Breast epithelium (tissue), 4 donors: Measurements from ENCODE around the gene CATSPERB. TPM values are rescaled to one million over a fixed set of nuclear protein-coding genes. Genes with fewer than 3 reads are reported as not detected.
A peak's percentile ranks its signal among the peaks of the same experiment; 100 is the strongest.

Experiments used
- DNase-seq, 2 donors: peaks; one replicate each; pipeline ENCODE4 v3.0.0-alpha.2; 2019; ENCODE audit warnings: low spot score in 2 of 2
- H3K27ac ChIP-seq, 2 donors: fragments of 200-600 bp; sonication (generic) in 1 of 2; one replicate each; pipeline ENCODE4 v1.5.1; 2016 to 2019; ENCODE audit warnings: mild to moderate bottlenecking in 1 of 2
- H3K27me3 ChIP-seq, 2 donors: fragments of 200-600 bp; sonication (generic) in 1 of 2; one replicate each; pipeline versions ENCODE4 v1.5.1 to v1.6.0; 2017 to 2019; ENCODE audit warnings: control low read depth in 1 of 2, mild to moderate bottlenecking in 1 of 2
- H3K36me3 ChIP-seq: fragments of 200-600 bp; one replicate; pipeline ENCODE4 v1.5.1; 2019
- H3K4me1 ChIP-seq, 2 donors: fragments of 200-600 bp; sonication (generic); one replicate each; pipeline ENCODE4 v1.5.1; 2016 to 2019; ENCODE audit warnings: control low read depth in 1 of 2
- H3K4me3 ChIP-seq, 3 donors: fragments of 200-600 bp; sonication (generic); 1 replicate in 2 of 3; 2 replicates in 1 of 3; pipeline ENCODE4 v1.5.1; 2016 to 2019; ENCODE audit warnings: mild to moderate bottlenecking in 3 of 3, moderate library complexity in 2 of 3
- H3K9me3 ChIP-seq, 2 donors: fragments of 200-600 bp; sonication (generic) in 1 of 2; one replicate each; pipeline ENCODE4 v1.5.1; 2016 to 2019; ENCODE audit warnings: control low read depth in 1 of 2
- POLR2A ChIP-seq: fragments of 450-650 bp; IDR thresholded peaks from one replicate; pipeline ENCODE4 v1.6.1; 2016; ENCODE audit warnings: antibody characterized with exemption, mild to moderate bottlenecking, moderate library complexity
- POLR2AphosphoS5 ChIP-seq, 3 donors: sonication (generic); formaldehyde crosslinking; IDR thresholded peaks; one replicate each; pipeline ENCODE4 v1.6.1; 2017; ENCODE audit warnings: antibody characterized with exemption in 3 of 3
- intact Hi-C: fragments of 100-400 bp; cut with DNase I; formaldehyde crosslinking; loops from one replicate; pipeline ENCODE4 v1.15.1; 2023; ENCODE audit warnings: low total_unique reads
- total RNA-seq, 3 donors: library from RNA; depleted of rRNA; stranded (reverse); fragments of >200 nt; gene quantifications; one replicate each; pipeline ENCODE4 v1.1.0, GENCODE V29; 2016
- TF ChIP-seq, protein P1 (sequence below), 3 donors: fragments of 450-650 bp; IDR thresholded peaks; one replicate each; pipeline ENCODE4 v1.5.1; 2016 to 2017; ENCODE audit warnings: antibody characterized with exemption in 3 of 3, mild to moderate bottlenecking in 3 of 3, moderate library complexity in 3 of 3

CATSPERB gene
- total RNA-seq, 3 donors from 2014 or later, result 2.4 to 18.7 (median 16.1) TPM

DNA sequence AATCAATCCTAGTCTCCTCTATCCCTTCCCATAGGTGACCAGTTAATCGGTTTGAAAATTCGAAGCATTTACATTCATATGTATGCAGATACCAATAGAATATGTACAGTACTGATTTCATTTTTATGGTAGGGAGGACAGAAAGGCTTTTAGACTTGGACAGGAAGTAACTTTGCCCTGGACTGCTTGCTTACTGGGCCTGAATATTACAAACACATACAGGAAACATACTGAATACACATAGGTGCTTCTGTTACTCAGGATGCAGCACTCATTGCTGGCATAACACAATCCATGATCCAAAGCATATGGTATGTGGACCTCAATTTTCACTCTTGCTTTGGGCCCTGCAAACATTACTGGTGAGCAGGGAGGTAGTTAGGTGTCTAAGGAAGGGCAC is 71.1 kb downstream of the CATSPERB start:
- Histone ChIP-seq H3K9me3 (no peaks in the 10 kb centered on the region), H3K27me3 (no peaks in the 10 kb centered on the region), H3K27ac (no peak overlapping the region), H3K4me1 (no peaks in the 10 kb centered on the region), H3K36me3 (no peaks in the 10 kb centered on the region), H3K4me3 (no peak overlapping the region)
- no peak for DNase-seq
- intact Hi-C loops, result no loop called here
- no peak for TF ChIP-seq POLR2AphosphoS5 (IDR thresholded peaks at IDR 0.05)
- TF ChIP-seq, protein P1, sequence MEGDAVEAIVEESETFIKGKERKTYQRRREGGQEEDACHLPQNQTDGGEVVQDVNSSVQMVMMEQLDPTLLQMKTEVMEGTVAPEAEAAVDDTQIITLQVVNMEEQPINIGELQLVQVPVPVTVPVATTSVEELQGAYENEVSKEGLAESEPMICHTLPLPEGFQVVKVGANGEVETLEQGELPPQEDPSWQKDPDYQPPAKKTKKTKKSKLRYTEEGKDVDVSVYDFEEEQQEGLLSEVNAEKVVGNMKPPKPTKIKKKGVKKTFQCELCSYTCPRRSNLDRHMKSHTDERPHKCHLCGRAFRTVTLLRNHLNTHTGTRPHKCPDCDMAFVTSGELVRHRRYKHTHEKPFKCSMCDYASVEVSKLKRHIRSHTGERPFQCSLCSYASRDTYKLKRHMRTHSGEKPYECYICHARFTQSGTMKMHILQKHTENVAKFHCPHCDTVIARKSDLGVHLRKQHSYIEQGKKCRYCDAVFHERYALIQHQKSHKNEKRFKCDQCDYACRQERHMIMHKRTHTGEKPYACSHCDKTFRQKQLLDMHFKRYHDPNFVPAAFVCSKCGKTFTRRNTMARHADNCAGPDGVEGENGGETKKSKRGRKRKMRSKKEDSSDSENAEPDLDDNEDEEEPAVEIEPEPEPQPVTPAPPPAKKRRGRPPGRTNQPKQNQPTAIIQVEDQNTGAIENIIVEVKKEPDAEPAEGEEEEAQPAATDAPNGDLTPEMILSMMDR (IDR thresholded peaks at IDR 0.05), result no peak
- no peak for TF ChIP-seq POLR2A

DNA sequence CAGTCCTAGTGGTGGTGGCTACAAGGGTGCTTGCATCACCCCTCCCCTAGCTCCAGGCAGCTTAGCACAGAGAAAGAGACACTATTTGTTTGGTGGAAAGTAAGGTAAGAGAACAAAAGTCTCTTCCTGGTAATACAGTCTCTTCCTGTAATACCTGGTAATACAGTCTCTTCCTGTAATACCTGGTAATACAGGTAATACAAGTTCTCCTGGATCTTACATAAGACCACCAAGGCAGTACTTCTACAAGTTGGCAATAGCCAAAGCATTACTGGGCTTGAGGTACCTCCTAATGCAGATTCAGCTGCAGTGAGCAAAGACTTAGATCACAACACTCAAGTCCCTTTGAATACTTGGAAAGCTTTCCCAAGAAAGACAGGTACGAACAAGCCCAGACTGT is 77.0 kb downstream of the CATSPERB start:
- peak in 1 of 2 donors; percentile 39 for DNase-seq
- Histone ChIP-seq H3K27ac (peak overlapping the region; percentile 65 to 81), H3K36me3 (no peaks in the 10 kb centered on the region), H3K9me3 (no peaks in the 10 kb centered on the region), H3K4me3 (no peak overlapping the region), H3K27me3 (no peaks in the 10 kb centered on the region), H3K4me1 (no peaks in the 10 kb centered on the region)
- TF ChIP-seq POLR2AphosphoS5 (IDR thresholded peaks at IDR 0.05), result peak in 1 of 3 donors; percentile 20
- TF ChIP-seq, protein P1 (IDR thresholded peaks at IDR 0.05), result no peak
- no peak for TF ChIP-seq POLR2A
- intact Hi-C loops, result no loop called here

DNA sequence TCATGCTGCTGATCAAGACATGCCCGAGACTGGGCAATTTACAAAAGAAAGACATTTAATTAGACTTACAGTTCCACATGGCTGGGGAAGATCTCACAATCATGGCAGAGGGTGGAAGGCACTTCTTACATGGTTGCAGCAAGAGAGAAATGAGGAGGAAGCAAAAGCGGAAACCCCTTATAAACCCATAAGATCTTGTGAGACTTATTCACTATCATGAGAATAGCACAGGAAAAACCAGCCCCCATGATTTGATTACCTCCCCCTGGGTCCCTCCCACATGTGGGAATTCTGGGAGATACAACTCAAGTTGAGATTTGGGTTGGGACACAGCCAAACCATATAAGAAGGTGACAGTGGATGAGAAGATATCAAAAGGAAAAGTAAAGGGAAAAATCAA is 78.4 kb downstream of the CATSPERB start:
- intact Hi-C loops, result no loop called here
- Histone ChIP-seq H3K27me3 (no peaks in the 10 kb centered on the region), H3K36me3 (no peaks in the 10 kb centered on the region), H3K9me3 (no peaks in the 10 kb centered on the region), H3K27ac (peak overlapping the region in 1 of 2 donors; percentile 13), H3K4me1 (no peaks in the 10 kb centered on the region), H3K4me3 (no peak overlapping the region)
- TF ChIP-seq POLR2A (no peak), POLR2AphosphoS5 (IDR thresholded peaks at IDR 0.05) (no peak)
- TF ChIP-seq, protein P1 (IDR thresholded peaks at IDR 0.05), result no peak
- DNase-seq, result no peak

DNA sequence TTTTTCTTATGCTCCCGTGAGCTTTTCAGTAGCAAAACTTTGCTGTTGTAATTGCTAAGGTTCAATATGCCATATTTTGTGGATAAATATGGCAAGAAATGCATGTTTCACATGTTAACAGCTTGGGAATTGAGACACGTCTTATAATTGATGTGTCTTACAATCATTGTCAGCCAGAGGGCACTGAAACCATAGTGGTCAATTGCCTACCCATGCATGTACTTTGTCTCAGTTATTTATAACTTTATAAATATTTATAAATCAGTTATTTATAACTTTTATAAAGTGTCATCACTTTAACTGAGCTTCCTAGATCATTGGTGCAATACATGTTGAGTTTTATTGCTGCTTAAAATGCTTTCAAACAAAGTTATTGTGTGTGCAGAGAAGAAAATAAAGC is 82.0 kb downstream of the CATSPERB start:
- H3K4me1 ChIP-seq, result no peaks in the 10 kb centered on the region
- no peaks in the 10 kb centered on the region for H3K27me3 ChIP-seq
- TF ChIP-seq, protein P1 (IDR thresholded peaks at IDR 0.05), result peak in 2 of 3 donors; percentile 62 to 68
- TF ChIP-seq POLR2A, result no peak
- no peak for TF ChIP-seq POLR2AphosphoS5 (IDR thresholded peaks at IDR 0.05)
- H3K9me3 ChIP-seq, result no peaks in the 10 kb centered on the region
- intact Hi-C loops, result loop anchor here (10.0 kb wide), 1 partner anchor 1815 kb away; no protein-coding TSS in a partner anchor
- no peaks in the 10 kb centered on the region for H3K36me3 ChIP-seq
- H3K4me3 ChIP-seq, result no peak overlapping the region
- H3K27ac ChIP-seq, result no peak overlapping the region
- DNase-seq, result no peak

DNA sequence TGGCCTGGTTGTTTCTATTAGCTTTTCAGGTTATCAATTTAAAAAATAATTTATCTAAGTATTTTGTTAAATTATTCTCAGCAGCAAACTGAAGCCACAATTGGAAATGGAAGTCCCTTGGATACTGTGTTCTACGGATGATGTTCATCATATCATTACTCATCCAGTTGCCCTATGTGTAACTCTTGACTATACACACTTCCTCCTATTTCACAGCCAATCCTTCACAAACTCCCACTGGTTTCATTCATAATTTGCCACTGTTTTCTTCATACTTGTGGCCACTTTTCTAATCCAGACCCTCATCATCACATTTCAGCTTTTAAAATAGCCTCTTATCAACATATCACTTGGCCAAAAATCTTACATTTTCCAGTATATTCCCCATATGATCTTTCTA is 84.0 kb downstream of the CATSPERB start:
- no peak overlapping the region for H3K27ac ChIP-seq
- H3K4me3 ChIP-seq, result no peak overlapping the region
- intact Hi-C loops, result loop anchor here (10.0 kb wide), 1 partner anchor 1817 kb away; no protein-coding TSS in a partner anchor
- no peaks in the 10 kb centered on the region for H3K9me3 ChIP-seq
- no peaks in the 10 kb centered on the region for H3K27me3 ChIP-seq
- H3K36me3 ChIP-seq, result no peaks in the 10 kb centered on the region
- no peaks in the 10 kb centered on the region for H3K4me1 ChIP-seq
- TF ChIP-seq POLR2AphosphoS5 (IDR thresholded peaks at IDR 0.05), result no peak
- no peak for TF ChIP-seq POLR2A
- TF ChIP-seq, protein P1 (IDR thresholded peaks at IDR 0.05), result no peak
- no peak for DNase-seq
